Body of pancreas (tissue), 4 donors: Measurements from ENCODE around the gene C14orf119.

Experiments used
- CTCF ChIP-seq, 7 experiments: fragments of 450-650 bp in 4 of 7; fragments of 200-600 bp in 3 of 7; sonication (generic) in 3 of 7; IDR thresholded peaks; one replicate each; pipeline ENCODE4 v1.5.1; 2016 to 2019; ENCODE audit warnings: antibody characterized with exemption in 7 of 7
- POLR2A ChIP-seq, 3 donors: fragments of 450-650 bp; IDR thresholded peaks; one replicate each; pipeline ENCODE4 v1.6.1; 2016; ENCODE audit warnings: antibody characterized with exemption in 3 of 3, mild to moderate bottlenecking in 2 of 3

GRCh38 chr14:23097786-23098185, 2.5 kb downstream of the C14orf119 start:
- TF ChIP-seq CTCF (IDR thresholded peaks at IDR 0.05) (no peak), POLR2A (IDR thresholded peaks at IDR 0.05) (no peak)
